GM19328 (cell line): ENCODE data around the gene ARPC1B.
"Not testable (repeated sequence)": the region's sequence is repeated elsewhere in the genome, so short reads cannot be mapped to it uniquely, and the experiment has no call there.

ENCODE experiments used
- ATAC-seq: cut with Tn5 transposase; IDR thresholded peaks from one replicate; pipeline ENCODE4 v1.9.1; 2021; ENCODE audit warnings: mild to moderate bottlenecking, moderate library complexity; ENCODE audit not compliant: unreplicated experiment

Gene ARPC1B

GRCh38 chr7:99408379-99409191, 34.1 kb downstream of the ARPC1B start, which contains the start of the genes BUD31 and PDAP1:
BUD31 (plus strand) TSS chr7:99408969; CDS start chr7:99411093, 2,124 bp downstream.
PDAP1 (minus strand) TSS chr7:99408597; CDS start chr7:99408548, 49 bp downstream.
- peak; percentile 67 for ATAC-seq

GRCh38 chr7:99409192-99409572, 34.7 kb downstream of the ARPC1B start:
- ATAC-seq: peak; percentile 2

- ATAC-seq: no peak
Measured at GRCh38 chr7:99409806-99410205, 35.3 kb downstream of the ARPC1B start.

GRCh38 chr7:99410635-99411034, 36.1 kb downstream of the ARPC1B start:
- no peak for ATAC-seq

GRCh38 chr7:99415513-99416127, 41.1 kb downstream of the ARPC1B start:
- ATAC-seq: not testable (repeated sequence)

GRCh38 chr7:99418260-99418659, 43.7 kb downstream of the ARPC1B start:
- ATAC-seq: no peak

GRCh38 chr7:99419323-99420021, 44.9 kb downstream of the ARPC1B start:
- ATAC-seq: no peak

GRCh38 chr7:99420213-99420612, 45.7 kb downstream of the ARPC1B start:
- no peak for ATAC-seq

- no peak for ATAC-seq
Measured at GRCh38 chr7:99420986-99421385, 46.5 kb downstream of the ARPC1B start.

- no peak for ATAC-seq
Measured at GRCh38 chr7:99422186-99422585, 47.7 kb downstream of the ARPC1B start.

- no peak for ATAC-seq
Measured at GRCh38 chr7:99422625-99423024, 48.1 kb downstream of the ARPC1B start.

GRCh38 chr7:99424932-99425730, 50.6 kb downstream of the ARPC1B start:
- no peak for ATAC-seq

- no peak for ATAC-seq
Measured at GRCh38 chr7:99428972-99429566, 54.5 kb downstream of the ARPC1B start.

- no peak for ATAC-seq
Measured at GRCh38 chr7:99429756-99430155, 55.2 kb downstream of the ARPC1B start.

- not testable (repeated sequence) for ATAC-seq
Measured at GRCh38 chr7:99431756-99432540, 57.4 kb downstream of the ARPC1B start.

- ATAC-seq: no peak
Measured at GRCh38 chr7:99433158-99433557, 58.6 kb downstream of the ARPC1B start.

GRCh38 chr7:99437946-99438572, 63.5 kb downstream of the ARPC1B start:
- ATAC-seq: no peak

GRCh38 chr7:99438573-99439480, 64.3 kb downstream of the ARPC1B start, which contains the start of the genes CPSF4 and PTCD1:
CPSF4 (plus strand) TSS chr7:99438943; CDS start chr7:99439083, 140 bp downstream.
PTCD1 (minus strand) TSS chr7:99438798; CDS start chr7:99435242, 3,556 bp downstream.
- ATAC-seq: peak; percentile 89
